Fibroblast of the conjunctiva (primary cell): ENCODE data around the gene OCA2.

Experiments used
- DNase-seq: peaks from one replicate; pipeline ENCODE4 v3.0.0-alpha.2; 2010; ENCODE audit warnings: low read depth

Gene OCA2

DNA sequence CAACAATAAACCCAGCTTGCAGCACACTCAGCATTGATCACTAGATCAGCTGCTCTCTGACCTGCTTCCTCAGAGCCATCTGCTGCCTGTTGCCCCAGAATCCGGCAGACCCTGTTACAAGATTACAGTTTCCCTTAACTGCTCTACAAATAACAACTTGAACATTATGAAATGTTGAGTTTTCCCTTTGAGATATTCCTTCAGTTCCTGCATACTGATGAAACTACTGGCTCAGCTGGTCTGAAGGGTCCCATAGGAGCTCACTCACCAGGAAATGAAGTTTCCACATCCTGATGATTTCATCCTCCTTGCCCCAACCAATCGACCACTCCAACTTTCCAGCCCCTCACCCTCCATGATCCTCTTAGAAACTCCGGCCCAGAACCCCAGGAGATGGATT, 281.9 kb downstream of the OCA2 start:
- no peak for DNase-seq

DNA sequence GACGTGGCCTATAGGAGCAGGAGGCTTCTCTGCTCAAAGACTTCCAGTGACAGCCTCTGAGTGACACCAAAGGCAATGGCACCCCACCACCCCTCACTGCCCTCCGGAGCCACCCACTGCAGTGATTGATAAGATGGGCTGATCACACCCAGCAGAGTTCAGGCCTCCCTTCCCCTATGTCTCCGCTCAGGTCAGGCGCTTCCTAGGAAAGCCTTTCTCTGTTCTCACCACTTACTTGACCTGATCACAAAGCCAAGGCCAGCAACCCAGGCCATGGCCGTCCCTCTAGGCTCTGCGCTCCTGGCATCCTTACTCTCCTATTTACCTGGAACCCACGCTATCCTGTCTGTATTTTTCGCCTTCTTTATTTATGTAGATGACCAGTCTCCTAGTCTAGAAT, 282.3 kb downstream of the OCA2 start:
- DNase-seq, result no peak

DNA sequence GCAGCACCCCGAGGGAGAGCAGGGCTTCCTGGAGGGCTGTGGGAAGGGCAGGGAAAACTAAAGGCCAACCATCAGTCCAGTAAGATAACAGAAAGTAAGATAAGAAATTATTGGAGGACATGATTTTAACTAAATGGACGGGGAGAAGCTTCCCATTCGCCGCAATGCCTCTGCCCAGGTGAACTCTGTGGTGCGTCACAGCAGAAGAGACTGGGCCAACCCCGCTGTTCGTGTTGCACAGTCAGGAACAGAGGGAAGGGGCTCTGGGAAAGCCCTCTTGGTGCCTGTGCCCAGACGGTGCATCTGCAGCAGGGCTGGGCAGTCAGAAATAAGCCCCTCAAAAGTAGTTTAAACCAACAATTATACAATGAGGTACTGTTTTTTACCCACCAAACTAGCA, 284.1 kb downstream of the OCA2 start:
- DNase-seq, result no peak

DNA sequence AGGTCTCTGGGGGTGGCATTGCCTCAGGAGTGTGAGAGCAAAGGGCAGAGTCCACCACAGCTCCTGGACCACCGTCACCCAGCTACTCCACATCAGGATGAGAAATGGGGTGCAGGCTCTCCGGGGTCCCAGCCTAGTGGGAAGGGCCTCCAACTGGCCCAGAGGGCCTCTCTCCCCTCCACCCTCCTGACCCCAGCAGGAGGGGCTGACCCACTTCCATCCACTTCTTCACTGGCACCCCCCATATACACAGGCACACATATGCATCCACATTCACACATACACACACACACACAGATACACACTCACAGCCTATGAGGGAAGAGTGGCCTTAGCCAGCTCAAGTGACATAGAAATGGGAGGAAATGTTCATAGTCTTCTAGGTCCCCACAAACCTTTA, 286.0 kb downstream of the OCA2 start:
- no peak for DNase-seq

DNA sequence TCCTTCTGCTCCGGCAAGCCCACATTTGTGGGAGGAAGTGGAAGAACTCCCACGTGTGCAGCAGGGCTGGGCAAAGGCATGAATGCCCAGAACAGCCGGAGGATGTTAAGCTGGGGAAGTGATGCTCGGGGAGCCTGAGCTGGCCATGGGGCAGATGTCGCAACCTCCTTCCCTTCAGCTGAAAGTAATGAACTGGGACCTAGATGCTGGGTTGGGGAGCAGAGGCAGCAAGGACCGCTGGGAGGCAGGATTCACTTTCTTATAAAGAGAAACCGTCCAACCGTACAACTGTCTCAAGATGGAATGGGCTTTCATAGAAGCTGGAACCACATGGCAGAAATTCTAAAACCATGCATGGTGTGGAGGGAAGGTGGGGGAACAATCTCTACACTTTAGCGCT, 290.9 kb downstream of the OCA2 start:
- DNase-seq, result no peak

DNA sequence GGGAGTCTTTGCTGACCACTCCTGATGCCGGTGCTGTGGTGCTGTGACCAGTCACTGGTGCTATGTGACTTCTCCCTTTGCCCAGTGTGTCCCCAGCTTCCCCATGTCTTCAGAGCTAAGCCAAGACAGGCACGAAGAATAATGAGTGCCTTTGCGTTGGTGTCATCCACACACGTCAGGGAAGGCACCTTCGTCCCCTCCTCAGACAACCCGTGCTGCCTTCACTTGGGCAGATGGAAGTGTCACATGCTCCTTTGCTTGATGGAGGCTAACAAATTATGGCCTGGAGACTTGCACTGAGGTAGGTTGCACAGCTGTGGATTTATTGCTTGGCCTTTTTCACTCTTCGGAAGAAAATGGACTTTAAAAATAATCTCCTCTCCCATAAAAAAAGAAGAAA, 291.8 kb downstream of the OCA2 start:
- DNase-seq, result no peak

DNA sequence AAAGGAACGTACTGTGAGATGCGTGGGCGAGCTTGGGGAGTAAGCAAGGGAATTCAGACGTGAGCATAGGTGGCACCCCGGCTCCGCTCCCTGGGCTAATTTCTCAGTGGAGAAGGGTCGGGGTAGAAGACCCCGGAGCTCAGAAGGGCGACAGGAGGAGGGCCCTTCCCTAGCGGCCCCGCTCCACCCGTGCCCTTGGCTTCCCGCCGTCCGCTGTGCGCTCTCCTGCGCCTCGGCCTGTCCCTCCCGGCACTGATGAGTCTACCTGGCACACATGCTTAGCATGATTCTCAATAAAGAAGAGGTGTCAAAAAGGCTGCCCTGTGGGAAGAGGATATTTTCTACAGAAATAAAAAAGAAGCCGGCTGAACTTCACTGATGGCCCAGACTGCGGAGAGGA, 292.7 kb downstream of the OCA2 start:
- DNase-seq, result no peak

GRCh38 chr15:27805261-27806220, 293.6 kb downstream of the OCA2 start:
- DNase-seq, result no peak

- DNase-seq, result no peak
Observed at GRCh38 chr15:27804569-27805260, 294.4 kb downstream of the OCA2 start.

GRCh38 chr15:27798807-27799206, 300.3 kb downstream of the OCA2 start:
- DNase-seq, result no peak

DNA sequence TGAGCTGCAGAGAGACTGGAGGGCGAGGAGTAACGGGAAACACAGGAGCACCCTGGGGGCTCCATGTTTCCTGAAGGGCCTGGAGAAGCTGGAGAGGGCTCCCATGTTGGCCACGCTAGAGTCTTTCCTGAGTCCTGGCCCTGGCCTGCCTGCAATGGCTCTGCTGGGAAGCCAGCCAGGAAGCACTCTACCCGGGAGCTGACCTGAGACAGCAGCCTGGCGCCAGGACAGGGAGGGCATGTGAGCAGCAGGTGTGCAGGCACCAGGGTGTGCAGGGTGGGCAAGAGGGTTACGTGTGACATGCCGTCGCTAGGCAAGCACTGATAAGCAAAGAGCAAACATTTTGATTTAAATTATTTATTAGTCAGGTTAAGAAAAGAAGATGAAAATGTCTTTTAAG, 301.4 kb downstream of the OCA2 start:
- no peak for DNase-seq

- DNase-seq, result no peak
Observed at GRCh38 chr15:27796405-27797320, 302.5 kb downstream of the OCA2 start.

DNA sequence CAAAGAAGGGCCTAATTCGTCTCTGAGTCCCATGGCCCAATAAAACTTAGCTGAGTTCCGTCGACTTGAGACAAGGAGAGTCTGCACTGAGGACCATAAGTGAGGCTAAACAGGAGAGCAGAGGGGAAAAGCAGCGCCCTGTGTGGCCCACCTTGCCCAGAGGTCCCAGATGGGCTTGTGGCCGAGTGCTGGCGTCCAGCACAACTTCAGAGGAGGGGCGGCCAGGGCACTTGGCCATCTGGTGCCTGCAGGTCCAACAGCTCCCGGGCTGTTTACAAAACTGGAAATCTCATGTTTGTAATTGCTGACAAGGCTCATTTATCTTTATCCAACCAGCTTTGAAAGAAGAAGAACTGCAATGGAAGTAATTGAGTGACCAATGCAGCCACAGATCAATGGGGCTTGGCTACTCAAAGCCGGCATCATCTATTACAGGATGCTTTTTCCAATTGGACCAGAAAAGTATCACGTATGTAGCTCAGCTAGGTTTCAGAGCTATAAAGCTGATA, 306.3 kb downstream of the OCA2 start:
- no peak for DNase-seq

- no peak for DNase-seq
Observed at GRCh38 chr15:27790270-27790669, 308.8 kb downstream of the OCA2 start.

DNA sequence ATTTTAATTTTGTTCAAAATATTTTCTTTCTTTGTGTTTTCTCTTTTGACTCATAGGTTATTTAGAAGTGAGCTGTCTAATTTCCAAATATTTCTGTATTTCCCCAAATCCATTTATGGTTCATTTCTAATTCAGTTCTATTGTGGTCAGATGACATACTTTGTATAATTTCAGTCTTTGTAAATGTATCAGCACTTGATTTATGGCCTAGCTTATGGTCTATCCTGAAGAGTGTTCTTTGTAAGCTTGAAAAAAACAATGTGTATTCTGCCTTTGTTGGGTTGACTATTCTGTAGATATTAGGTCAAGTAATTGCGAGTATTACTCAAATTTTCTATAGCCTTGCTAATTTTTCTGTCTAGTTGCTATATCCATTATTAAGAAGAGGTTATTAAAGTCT, 311.2 kb downstream of the OCA2 start:
- DNase-seq, result no peak

- no peak for DNase-seq
Observed at GRCh38 chr15:27784107-27784506, 315.0 kb downstream of the OCA2 start.

DNA sequence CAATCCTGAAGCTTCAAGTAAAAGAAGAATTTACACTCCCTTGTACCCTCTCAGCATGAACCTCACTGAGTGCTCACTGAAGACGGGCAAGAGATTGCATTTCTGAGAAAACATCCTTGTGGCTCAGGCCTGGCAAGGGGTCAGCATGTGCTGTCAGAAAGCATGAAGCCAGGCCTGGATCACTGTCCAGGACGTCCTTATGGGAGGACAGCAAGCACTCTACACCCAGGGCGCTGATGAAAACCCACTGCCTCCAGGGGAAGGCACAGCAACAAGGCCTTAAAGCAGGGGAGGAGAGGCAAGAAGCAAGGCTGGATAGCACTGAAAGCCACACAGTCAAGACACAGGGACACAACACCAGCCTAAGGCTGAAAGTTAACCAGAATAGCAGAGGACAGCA, 315.4 kb downstream of the OCA2 start:
- no peak for DNase-seq

- DNase-seq, result no peak
Observed at GRCh38 chr15:27782125-27782524, 317.0 kb downstream of the OCA2 start.

- no peak for DNase-seq
Observed at GRCh38 chr15:27776501-27776900, 322.6 kb downstream of the OCA2 start.

GRCh38 chr15:27774638-27775037, 324.5 kb downstream of the OCA2 start:
- no peak for DNase-seq

DNA sequence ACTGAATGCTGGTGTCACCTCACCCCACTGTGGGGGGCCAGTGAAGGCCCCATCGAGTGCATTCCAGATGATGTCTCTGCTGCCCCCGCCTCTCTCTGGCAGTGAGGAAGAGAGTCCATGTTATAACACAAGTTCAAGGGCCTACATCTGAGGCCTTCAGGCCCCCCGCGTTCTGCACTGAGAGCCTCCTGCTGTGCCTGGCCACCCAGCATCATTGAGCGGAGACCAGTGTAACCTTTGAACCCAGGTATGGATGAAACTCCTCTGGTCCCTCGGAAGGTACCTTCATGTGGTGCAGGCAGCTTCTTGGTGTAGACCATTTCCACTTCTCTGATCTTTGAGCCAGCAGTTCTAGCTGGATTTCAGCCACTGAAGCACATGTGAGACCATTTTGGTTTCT, 324.9 kb downstream of the OCA2 start:
- DNase-seq, result no peak

- no peak for DNase-seq
Observed at GRCh38 chr15:27771892-27772291, 327.2 kb downstream of the OCA2 start.
